IMR-90 (cell line): ENCODE results near the gene NSD2. TPM values are rescaled to one million over a fixed set of nuclear protein-coding genes. Genes with fewer than 3 reads are reported as not detected.

Experiments used
- ATAC-seq: fragments of 200-7000 bp; cut with Tn5 transposase; 2 replicates; pipeline ENCODE4 v1.9.1; 2020; ENCODE audit warnings: low read depth, mild to moderate bottlenecking, moderate library complexity
- BruUV-seq: library from RNA; stranded (reverse); fragments of 400-500 nt; replicated peaks from 2 replicates; lab custom pipeline; 2021; lab: Mats Ljungman, UMichigan
- CTCF ChIA-PET: fragments of 300-600 bp; formaldehyde crosslinking; extraction: SDS; loops from one replicate; lab custom pipeline; 2021; ENCODE audit warnings: antibody characterized with exemption; lab: Yijun Ruan, JAX
- POLR2A ChIA-PET: fragments of 300-600 bp; sonication (Branson Sonifier 250); formaldehyde crosslinking; loops from one replicate; lab custom pipeline; 2022; ENCODE audit warnings: antibody characterized with exemption; ENCODE audit not compliant: unreplicated experiment; lab: Charles Lee
- DNase-seq: peaks from one replicate; pipeline ENCODE4 v3.0.0; 2013
- H2AFZ ChIP-seq: replicated peaks from 2 replicates; pipeline ENCODE3; 2013; ENCODE audit warnings: low read length, mild to moderate bottlenecking; ENCODE audit not compliant: poor library complexity
- H2AK5ac ChIP-seq: 2 replicates; pipeline ENCODE4 v1.6.1; 2013; ENCODE audit warnings: low read depth, low read length, inconsistent platforms
- H2AK9ac ChIP-seq: replicated peaks from 2 replicates; pipeline ENCODE3; 2013; ENCODE audit warnings: mild to moderate bottlenecking, low read depth, low read length, moderate library complexity; ENCODE audit not compliant: poor library complexity
- H2BK120ac ChIP-seq: 2 replicates; pipeline ENCODE4 v1.6.1; 2013; ENCODE audit warnings: low read depth, low read length, inconsistent platforms
- H2BK15ac ChIP-seq: 3 replicates; pipeline ENCODE4 v1.6.1; 2013; ENCODE audit warnings: low read depth, low read length, inconsistent platforms
- H2BK20ac ChIP-seq: 2 replicates; pipeline ENCODE4 v1.6.1; 2013; ENCODE audit warnings: low read depth, mild to moderate bottlenecking, inconsistent platforms, low read length, moderate library complexity
- H2BK5ac ChIP-seq: 2 replicates; pipeline ENCODE4 v1.6.1; 2013; ENCODE audit warnings: mild to moderate bottlenecking, low read depth, low read length, inconsistent platforms; ENCODE audit not compliant: poor library complexity, severe bottlenecking
- H3K14ac ChIP-seq: replicated peaks from 2 replicates; pipeline ENCODE4 v1.6.1; 2013; ENCODE audit warnings: low read depth, low read length, inconsistent platforms
- H3K18ac ChIP-seq: 2 replicates; pipeline ENCODE4 v1.6.1; 2013; ENCODE audit warnings: low read depth, low read length, control low read depth
- H3K23ac ChIP-seq: 2 replicates; pipeline ENCODE4 v1.6.1; 2013; ENCODE audit warnings: low read depth, low read length, inconsistent platforms
- H3K27ac ChIP-seq: 2 replicates; pipeline ENCODE4 v1.5.1; 2013; ENCODE audit warnings: mild to moderate bottlenecking, control low read depth, low read length; ENCODE audit not compliant: insufficient read depth
- H3K27me3 ChIP-seq: 2 replicates; pipeline ENCODE4 v1.6.1; 2013; ENCODE audit warnings: low read length; ENCODE audit not compliant: control insufficient read depth, insufficient read depth
- H3K36me3 ChIP-seq: 2 replicates; pipeline ENCODE4 v1.6.1; 2013; ENCODE audit warnings: low read length, mixed read lengths; ENCODE audit not compliant: control insufficient read depth, insufficient read depth
- H3K4ac ChIP-seq: 2 replicates; pipeline ENCODE4 v1.6.1; 2013; ENCODE audit warnings: low read depth, low read length, inconsistent platforms
- H3K4me1 ChIP-seq: 2 replicates; pipeline ENCODE4 v1.6.1; 2013; ENCODE audit warnings: low read length, mixed read lengths; ENCODE audit not compliant: control insufficient read depth, insufficient read depth
- H3K4me2 ChIP-seq: 2 replicates; pipeline ENCODE4 v1.6.1; 2013; ENCODE audit warnings: low read depth, mild to moderate bottlenecking, control low read depth, low read length, moderate library complexity
- H3K4me3 ChIP-seq: 2 replicates; pipeline ENCODE4 v1.5.1; 2013; ENCODE audit warnings: low read depth, mild to moderate bottlenecking, control low read depth, low read length, moderate library complexity; ENCODE audit not compliant: insufficient read depth
- H3K56ac ChIP-seq: 2 replicates; pipeline ENCODE4 v1.6.1; 2013; ENCODE audit warnings: low read length, inconsistent platforms; ENCODE audit not compliant: insufficient read depth; ENCODE audit errors: extremely low read depth
- H3K79me1 ChIP-seq, 2 experiments: 2 replicates each; pipeline ENCODE4 v1.6.1; 2013; ENCODE audit warnings: low read length in 2 of 2, inconsistent platforms in 1 of 2, low read depth in 1 of 2
- H3K9ac ChIP-seq: 2 replicates; pipeline ENCODE4 v1.6.1; 2013; ENCODE audit warnings: low read depth, low read length, control low read depth
- H3K9me1 ChIP-seq: 2 replicates; pipeline ENCODE4 v1.6.1; 2013; ENCODE audit warnings: low read length, inconsistent platforms; ENCODE audit not compliant: insufficient read depth
- H3K9me3 ChIP-seq: 2 replicates; pipeline ENCODE4 v1.6.1; 2013; ENCODE audit warnings: low read length; ENCODE audit not compliant: control insufficient read depth, insufficient read depth
- H4K20me1 ChIP-seq: 2 replicates; pipeline ENCODE4 v1.6.1; 2013; ENCODE audit warnings: low read length, inconsistent platforms; ENCODE audit not compliant: insufficient read depth
- H4K5ac ChIP-seq: 2 replicates; pipeline ENCODE4 v1.6.1; 2013; ENCODE audit warnings: mild to moderate bottlenecking, low read depth, low read length, control low read depth
- H4K8ac ChIP-seq, 2 experiments: 2 replicates each; pipeline ENCODE4 v1.6.1; 2013; ENCODE audit warnings: low read depth in 2 of 2, low read length in 2 of 2, control low read depth in 1 of 2, inconsistent platforms in 1 of 2
- H4K91ac ChIP-seq: 2 replicates; pipeline ENCODE4 v1.6.1; 2013; ENCODE audit warnings: low read depth, low read length, inconsistent platforms; ENCODE audit not compliant: insufficient read depth
- BHLHE40 ChIP-seq: fragments of 150-350 bp; IDR thresholded peaks from 2 replicates; pipeline ENCODE4 v1.6.1; 2016; ENCODE audit warnings: mild to moderate bottlenecking, low read depth, low read length
- CEBPB ChIP-seq: IDR thresholded peaks from 2 replicates; pipeline ENCODE4 v1.6.1; 2012; ENCODE audit warnings: low read depth, low read length, improper control_type of control experiment
- CHD1 ChIP-seq: IDR thresholded peaks from 2 replicates; pipeline ENCODE4 v1.6.1; 2012; ENCODE audit warnings: low read depth, low read length, improper control_type of control experiment
- CTCF ChIP-seq: conservative IDR thresholded peaks from 2 replicates; pipeline ENCODE4 v1.5.1; 2012; ENCODE audit warnings: mild to moderate bottlenecking, low read depth, low read length, improper control_type of control experiment
- ELK1 ChIP-seq: fragments of 150-350 bp; IDR thresholded peaks from 2 replicates; pipeline ENCODE4 v1.6.1; 2016; ENCODE audit warnings: low read depth, mild to moderate bottlenecking, low read length, moderate library complexity, borderline replicate concordance
- MAZ ChIP-seq: IDR thresholded peaks from 2 replicates; pipeline ENCODE4 v1.6.1; 2012; ENCODE audit warnings: low read depth, mild to moderate bottlenecking, low read length, improper control_type of control experiment, moderate library complexity, borderline replicate concordance
- MXI1 ChIP-seq: IDR thresholded peaks from 2 replicates; pipeline ENCODE4 v1.6.1; 2012; ENCODE audit warnings: low read depth, mild to moderate bottlenecking, low read length, moderate library complexity, borderline replicate concordance
- NFE2L2 ChIP-seq: fragments of 150-350 bp; IDR thresholded peaks from 2 replicates; pipeline ENCODE4 v1.6.1; 2016; ENCODE audit warnings: low read depth, mild to moderate bottlenecking, low read length
- POLR2A ChIP-seq: IDR thresholded peaks from 2 replicates; pipeline ENCODE4 v1.6.1; 2012; ENCODE audit warnings: mild to moderate bottlenecking, low read depth, low read length
- RAD21 ChIP-seq: IDR thresholded peaks from 2 replicates; pipeline ENCODE4 v1.6.1; 2012; ENCODE audit warnings: low read length, improper control_type of control experiment
- RCOR1 ChIP-seq: IDR thresholded peaks from 2 replicates; pipeline ENCODE4 v1.6.1; 2012; ENCODE audit warnings: mild to moderate bottlenecking, low read length, improper control_type of control experiment; ENCODE audit not compliant: insufficient replicate concordance
- RFX5 ChIP-seq: IDR thresholded peaks from 2 replicates; pipeline ENCODE4 v1.8.0; 2012; ENCODE audit warnings: low read depth, mild to moderate bottlenecking, low read length, moderate library complexity
- SMC3 ChIP-seq: fragments of 150-350 bp; IDR thresholded peaks from 2 replicates; pipeline ENCODE4 v1.6.1; 2016; ENCODE audit warnings: low read depth, mild to moderate bottlenecking, antibody characterized with exemption, low read length, moderate library complexity
- USF2 ChIP-seq: fragments of 150-350 bp; IDR thresholded peaks from 2 replicates; pipeline ENCODE4 v1.6.1; 2017; ENCODE audit warnings: mild to moderate bottlenecking, antibody characterized with exemption, low read length, low read depth
- WGBS, 2 experiments: methylation state at CpG; one replicate each; pipeline versions ENCODE4 v1.1.5 to v1.1.7; 2013; ENCODE audit warnings: missing lambda C conversion rate in 2 of 2; ENCODE audit not compliant: insufficient read length in 1 of 2; ENCODE audit errors: extremely low coverage in 2 of 2; 5-methylcytosine and 5-hydroxymethylcytosine counted together
- dilution Hi-C: fragments of 300-500 bp; cut with HindIII; formaldehyde crosslinking; loops from one replicate; pipeline ENCODE4 v1.14.3; 2018; ENCODE audit warnings: low sequenced_read_pairs; ENCODE audit not compliant: unreplicated experiment
- in situ Hi-C: fragments of 300-500 bp; cut with MboI; formaldehyde crosslinking; loops from 3 replicates; pipeline ENCODE4 v1.14.3; 2019; ENCODE audit warnings: low sequenced_read_pairs, inconsistent platforms, mixed read lengths
- intact Hi-C: fragments of 100-400 bp; cut with micrococcal nuclease; formaldehyde crosslinking; loops from 2 replicates; pipeline ENCODE4 v1.10.0; 2022
- polyA plus RNA-seq, 3 experiments: library from polyadenylated mRNA; depleted of rRNA; stranded (reverse); fragments of >200 nt; gene quantifications; 2 replicates each; pipeline ENCODE4 v1.2.3, GENCODE V29; 2012; ENCODE audit warnings: low replicate concordance in 1 of 3
- total RNA-seq: library from RNA; depleted of rRNA; stranded (reverse); fragments of >200 nt; gene quantifications from 2 replicates; pipeline ENCODE4 v1.2.3, GENCODE V29; 2012

NSD2 gene
- total and polyA plus RNA-seq, 2 of the 4 experiments (the other 2 are of a cell fraction) = 35.9 to 68.1 TPM

GRCh38 chr4:1970926-1971325 is 99.7 kb downstream of the NSD2 start:
- no peaks in the 10 kb centered on the region for H3K4me1 ChIP-seq

More at GRCh38 chr4:1970926-1971325, 99.7 kb downstream of the NSD2 start:
- dilution Hi-C loops (no loop called here), intact Hi-C loops (no loop called here), in situ Hi-C loops (no loop called here)
- Histone ChIP-seq H2AK9ac (no peak overlapping the region), H4K8ac (no peak overlapping the region), H3K4me2 (no peak overlapping the region), H4K20me1 (no peaks in the 10 kb centered on the region; the same call in 1 of the 2 replicates), H3K4ac (no peak overlapping the region), H3K14ac (no peak overlapping the region), H2AK5ac (no peak overlapping the region), H3K36me3 (peaks cover 34% of the 10 kb centered on the region), H3K56ac (no peak overlapping the region), H3K9me1 (0 out of 2 replicates have a peak, but pooled peaks cover 4% of the 10 kb centered on the region), H3K79me1 (peaks cover 5 to 46% of the 10 kb centered on the region in 2 experiments; a peak in 3 of 4 replicates), H3K9me3 (no peaks in the 10 kb centered on the region), H2BK15ac (no peak overlapping the region), H3K9ac (no peak overlapping the region), H3K27me3 (no peaks in the 10 kb centered on the region), H2AFZ (no peak overlapping the region), H4K5ac (no peak overlapping the region), H3K27ac (no peak overlapping the region), H4K91ac (no peak overlapping the region), H3K4me3 (no peak overlapping the region), H2BK5ac (no peak overlapping the region), H2BK20ac (no peak overlapping the region), H3K18ac (no peak overlapping the region), H3K23ac (no peak overlapping the region), H2BK120ac (no peak overlapping the region)
- DNase-seq (no peak), ATAC-seq (no peak)
- ChIA-PET POLR2A (no interaction called here), CTCF (no interaction called here)
- BruUV-seq = no TSS peak
- TF ChIP-seq CTCF = no peak
- TF ChIP-seq MAZ = no peak
- TF ChIP-seq SMC3 = no peak
- no peak for TF ChIP-seq USF2
- TF ChIP-seq CEBPB = no peak
- no peak for TF ChIP-seq ELK1
- TF ChIP-seq POLR2A = no peak
- no peak for TF ChIP-seq RAD21
- no peak for TF ChIP-seq CHD1
- no peak for TF ChIP-seq BHLHE40
- no peak for TF ChIP-seq MXI1
- no peak for TF ChIP-seq RFX5
- no peak for TF ChIP-seq RCOR1
- TF ChIP-seq NFE2L2 = no peak
- WGBS, 2 experiments = 100% methylated on average over 4 of the region's 6 CpGs; no CpG with 5 or more reads in 1 of the 2 experiments
